WTC11 (cell line): ENCODE results near the gene MITF.

Source experiments
- MLX ChIP-seq: sonication (generic); formaldehyde crosslinking; IDR thresholded peaks from 2 replicates; pipeline ENCODE4 v1.8.1; 2023; ENCODE audit warnings: mild to moderate bottlenecking, missing genetic modification reagents, moderate library complexity
- NR2C2 ChIP-seq: sonication (generic); formaldehyde crosslinking; IDR thresholded peaks from 2 replicates; pipeline ENCODE4 v1.8.0; 2022; ENCODE audit warnings: mild to moderate bottlenecking, missing genetic modification reagents
- RELA ChIP-seq: sonication (generic); formaldehyde crosslinking; IDR thresholded peaks from 2 replicates; pipeline ENCODE4 v1.8.1; 2022; ENCODE audit warnings: missing genetic modification reagents, mild to moderate bottlenecking, borderline replicate concordance
- ZNF263 ChIP-seq: sonication (generic); formaldehyde crosslinking; IDR thresholded peaks from 2 replicates; pipeline ENCODE4 v1.8.1; 2022; ENCODE audit warnings: low read depth, mild to moderate bottlenecking, moderate library complexity, missing genetic modification reagents
- TF ChIP-seq, protein P1 (sequence below): fragments of 200-600 bp; IDR thresholded peaks from 2 replicates; pipeline ENCODE4 v1.8.0; 2022; ENCODE audit warnings: antibody characterized with exemption

GRCh38 chr3:69983546-69984265 lies 244.4 kb downstream of the MITF start:
- TF ChIP-seq, protein P1, sequence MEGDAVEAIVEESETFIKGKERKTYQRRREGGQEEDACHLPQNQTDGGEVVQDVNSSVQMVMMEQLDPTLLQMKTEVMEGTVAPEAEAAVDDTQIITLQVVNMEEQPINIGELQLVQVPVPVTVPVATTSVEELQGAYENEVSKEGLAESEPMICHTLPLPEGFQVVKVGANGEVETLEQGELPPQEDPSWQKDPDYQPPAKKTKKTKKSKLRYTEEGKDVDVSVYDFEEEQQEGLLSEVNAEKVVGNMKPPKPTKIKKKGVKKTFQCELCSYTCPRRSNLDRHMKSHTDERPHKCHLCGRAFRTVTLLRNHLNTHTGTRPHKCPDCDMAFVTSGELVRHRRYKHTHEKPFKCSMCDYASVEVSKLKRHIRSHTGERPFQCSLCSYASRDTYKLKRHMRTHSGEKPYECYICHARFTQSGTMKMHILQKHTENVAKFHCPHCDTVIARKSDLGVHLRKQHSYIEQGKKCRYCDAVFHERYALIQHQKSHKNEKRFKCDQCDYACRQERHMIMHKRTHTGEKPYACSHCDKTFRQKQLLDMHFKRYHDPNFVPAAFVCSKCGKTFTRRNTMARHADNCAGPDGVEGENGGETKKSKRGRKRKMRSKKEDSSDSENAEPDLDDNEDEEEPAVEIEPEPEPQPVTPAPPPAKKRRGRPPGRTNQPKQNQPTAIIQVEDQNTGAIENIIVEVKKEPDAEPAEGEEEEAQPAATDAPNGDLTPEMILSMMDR = no peak
- no peak for TF ChIP-seq RELA
- TF ChIP-seq NR2C2 (CRISPR knock-in tag) = no peak
- no peak for TF ChIP-seq MLX (CRISPR knock-in tag)
- no peak for TF ChIP-seq ZNF263
